ENCODE measurements around the gene TMEM200A. TPM values are rescaled to one million over a fixed set of nuclear protein-coding genes. Genes with fewer than 3 reads are reported as not detected.
"Not testable (repeated sequence)": the region's sequence is repeated elsewhere in the genome, so short reads cannot be mapped to it uniquely, and the experiment has no call there.

The TMEM200A gene
- total RNA-seq (2014; rRNA removed; shearing (Covaris generic)), result 21.3 and 23.2 TPM in 2 replicates
- polyA plus RNA-seq (2015; cell fraction: cytosol; rRNA removed), result 23.6 and 32.6 TPM in 2 replicates
- polyA plus RNA-seq (2015; cell fraction: nucleus; rRNA removed), result 27.9 and 32.1 TPM in 2 replicates

GRCh38 chr6:130365166-130366106 lies at the start of gene TMEM200A:
TSS of gene TMEM200A (plus strand) at chr6:130366017. CDS start at chr6:130440423, 74,406 bp downstream.
- peak; percentile 78 for DNase-seq (ENCODE audit: low read depth)

GRCh38 chr6:130320908-130321307 lies 44.9 kb upstream of the TMEM200A start:
- DNase-seq (ENCODE audit: low read depth), result no peak

DNA sequence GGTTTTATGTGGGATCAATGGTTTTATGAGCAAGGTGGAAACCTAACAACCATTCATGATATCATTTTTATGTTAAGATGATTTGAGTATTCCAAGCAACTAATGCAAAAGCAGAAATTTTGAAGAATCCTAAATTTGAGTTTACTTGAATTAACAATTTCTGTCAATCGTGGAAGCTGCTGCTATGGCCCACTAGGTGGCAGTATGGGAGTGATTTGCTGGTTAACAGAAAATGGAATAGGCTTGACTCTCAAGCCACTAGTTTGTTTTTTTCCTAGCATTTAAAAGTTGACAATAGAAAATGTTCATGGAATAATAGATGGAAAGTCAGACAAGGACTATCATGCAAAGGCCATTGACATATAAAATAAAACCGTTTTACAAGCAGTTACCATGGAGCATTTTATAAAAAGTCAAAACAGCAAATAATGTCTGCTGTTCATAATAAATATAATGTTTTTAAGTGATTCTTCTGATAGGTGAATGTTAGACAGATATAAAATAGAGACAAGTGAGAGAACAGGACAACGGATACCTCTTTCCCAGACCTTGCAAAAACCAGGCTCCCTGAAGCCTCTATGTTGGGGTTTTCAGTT lies 43.0 kb upstream of the TMEM200A start:
- peak; percentile 45 for DNase-seq (ENCODE audit: low read depth)

DNA sequence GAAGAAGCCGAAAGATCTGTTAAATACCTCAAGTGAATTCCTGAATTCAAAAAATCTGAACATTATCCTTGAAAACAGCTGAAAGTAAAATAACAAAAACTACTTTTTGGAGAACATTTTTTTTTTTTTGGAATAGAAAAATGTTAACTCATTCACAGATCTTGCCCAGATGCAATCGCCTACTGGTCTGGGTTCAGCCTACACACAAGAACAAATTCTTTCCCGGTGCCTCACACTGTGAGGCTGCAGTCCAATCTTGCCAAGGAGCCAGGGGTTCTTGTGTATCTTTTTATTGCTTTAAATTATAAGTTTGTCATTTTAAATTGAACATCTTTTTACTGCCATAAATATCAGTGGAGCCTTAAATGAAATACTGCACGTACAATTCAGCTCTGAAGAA lies 41.2 kb upstream of the TMEM200A start:
- no peak for DNase-seq (ENCODE audit: low read depth)

DNA sequence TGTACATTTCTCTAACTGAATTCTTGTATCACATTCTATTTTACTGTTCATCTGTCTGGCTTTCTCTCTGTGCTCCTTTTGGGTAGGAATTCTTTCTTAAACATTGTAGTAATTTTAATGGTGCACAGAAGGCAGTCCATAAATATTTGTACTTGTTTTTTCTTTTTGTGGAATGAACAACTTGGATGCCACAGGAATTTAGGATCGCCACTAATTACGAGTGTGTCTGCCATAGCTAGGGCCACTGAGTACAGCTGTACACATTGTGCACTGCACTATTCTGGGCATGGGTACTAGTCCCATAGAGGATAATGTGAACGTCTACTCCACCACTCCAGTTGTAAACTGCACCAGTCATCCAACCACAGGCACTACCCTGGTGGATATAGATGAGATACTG lies 39.3 kb upstream of the TMEM200A start:
- no peak for DNase-seq (ENCODE audit: low read depth)

GRCh38 chr6:130337534-130337933 lies 28.3 kb upstream of the TMEM200A start:
- DNase-seq (ENCODE audit: low read depth), result no peak

GRCh38 chr6:130346324-130346723 lies 19.5 kb upstream of the TMEM200A start:
- not testable (repeated sequence) for DNase-seq (ENCODE audit: low read depth)

- DNase-seq (ENCODE audit: low read depth), result no peak
Measured at GRCh38 chr6:130354322-130354721, 11.5 kb upstream of the TMEM200A start.

DNA sequence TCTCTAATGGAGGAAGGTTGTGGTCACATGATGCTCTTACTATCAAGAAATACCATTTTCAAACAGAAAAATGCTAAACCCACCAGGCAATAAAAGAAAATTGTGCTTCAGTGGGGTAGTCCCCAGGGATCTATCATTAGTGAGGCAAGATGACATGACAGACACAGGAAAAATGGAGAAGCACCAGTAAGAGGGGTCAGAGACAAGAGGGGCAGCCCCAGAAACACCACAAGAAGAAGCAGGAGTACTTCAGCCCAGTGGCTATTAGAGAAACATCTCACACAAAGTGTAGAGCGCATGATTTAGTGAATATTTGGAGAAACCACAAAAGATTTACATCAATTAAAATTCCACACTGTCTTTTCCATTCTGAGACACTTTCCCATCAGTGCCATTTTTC lies 10.2 kb upstream of the TMEM200A start:
- no peak for DNase-seq (ENCODE audit: low read depth)

- no peak for DNase-seq (ENCODE audit: low read depth)
Measured at GRCh38 chr6:130357436-130357835, 8.4 kb upstream of the TMEM200A start.

DNA sequence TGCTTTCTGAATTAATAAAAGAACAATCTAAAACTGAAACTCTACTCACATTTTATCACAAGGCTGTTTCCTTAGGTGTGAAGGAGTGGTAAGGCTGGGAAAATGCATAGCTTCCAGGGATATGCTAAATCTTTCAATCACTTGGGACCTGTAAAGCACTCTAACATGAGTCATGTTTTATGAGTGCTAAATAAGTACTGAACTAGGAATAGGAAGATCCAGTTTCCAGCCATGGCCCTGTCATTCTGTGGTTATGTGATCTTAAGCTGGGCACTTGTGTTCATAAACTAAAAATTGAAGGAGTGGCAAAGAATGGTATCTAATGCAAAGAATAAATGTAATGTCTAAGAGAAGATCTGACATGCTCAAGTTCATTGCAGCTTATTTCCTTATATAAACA lies 6.1 kb upstream of the TMEM200A start:
- DNase-seq (ENCODE audit: low read depth), result peak; percentile 48

GRCh38 chr6:130362128-130362527 lies 3.7 kb upstream of the TMEM200A start:
- DNase-seq (ENCODE audit: low read depth), result no peak

- peak; percentile 48 for DNase-seq (ENCODE audit: low read depth)
Measured at GRCh38 chr6:130364224-130364780, 1.5 kb upstream of the TMEM200A start.

GRCh38 chr6:130366107-130367005 lies 539 bp downstream of the TMEM200A start:
- peak; percentile 74 for DNase-seq (ENCODE audit: low read depth)

- DNase-seq (ENCODE audit: low read depth), result no peak
Measured at GRCh38 chr6:130367767-130368166, 1.9 kb downstream of the TMEM200A start.

DNA sequence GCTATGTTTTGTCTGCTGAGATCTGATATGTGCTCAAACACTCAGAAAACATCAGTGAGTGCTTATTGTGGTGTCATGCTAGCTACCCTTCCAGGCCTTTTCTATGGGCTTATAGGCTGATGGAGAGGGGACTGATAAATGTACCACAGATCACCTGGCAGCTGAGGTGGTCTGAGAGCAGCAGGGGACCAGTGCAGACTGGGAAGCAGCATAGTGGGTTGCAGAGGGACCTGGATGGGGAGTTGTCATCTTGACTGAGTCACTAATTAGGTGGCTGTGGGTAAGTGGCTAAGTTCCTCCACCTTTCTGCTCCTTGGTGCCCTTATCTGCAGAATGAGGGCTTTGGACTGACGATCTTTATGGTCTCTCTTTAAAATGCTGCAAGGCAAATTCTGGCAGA lies 2.8 kb downstream of the TMEM200A start:
- peak; percentile 5 for DNase-seq (ENCODE audit: low read depth)

- DNase-seq (ENCODE audit: low read depth), result no peak
Measured at GRCh38 chr6:130369831-130370230, 4.0 kb downstream of the TMEM200A start.

- no peak for DNase-seq (ENCODE audit: low read depth)
Measured at GRCh38 chr6:130371921-130372420, 6.2 kb downstream of the TMEM200A start.

DNA sequence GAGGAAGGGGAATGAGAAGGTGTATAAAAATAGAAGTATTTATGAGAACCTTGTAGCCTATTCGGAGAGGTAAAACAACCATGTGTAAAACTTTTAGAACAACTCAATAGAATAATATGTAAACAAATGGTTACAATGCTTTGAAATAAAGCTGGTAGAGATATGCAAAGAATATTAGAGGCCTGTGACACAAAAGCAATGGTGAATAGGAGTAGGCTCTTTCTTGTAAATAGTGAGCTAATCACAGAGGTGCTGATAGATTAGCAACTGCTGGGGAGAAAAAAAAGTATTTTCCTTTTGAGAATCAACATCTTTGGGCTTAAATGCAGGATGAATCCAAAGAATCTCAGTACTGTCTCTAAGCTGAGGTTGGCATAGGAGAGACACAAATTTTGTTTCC lies 7.0 kb downstream of the TMEM200A start:
- DNase-seq (ENCODE audit: low read depth), result no peak

GRCh38 chr6:130373992-130374391 lies 8.2 kb downstream of the TMEM200A start:
- no peak for DNase-seq (ENCODE audit: low read depth)

DNA sequence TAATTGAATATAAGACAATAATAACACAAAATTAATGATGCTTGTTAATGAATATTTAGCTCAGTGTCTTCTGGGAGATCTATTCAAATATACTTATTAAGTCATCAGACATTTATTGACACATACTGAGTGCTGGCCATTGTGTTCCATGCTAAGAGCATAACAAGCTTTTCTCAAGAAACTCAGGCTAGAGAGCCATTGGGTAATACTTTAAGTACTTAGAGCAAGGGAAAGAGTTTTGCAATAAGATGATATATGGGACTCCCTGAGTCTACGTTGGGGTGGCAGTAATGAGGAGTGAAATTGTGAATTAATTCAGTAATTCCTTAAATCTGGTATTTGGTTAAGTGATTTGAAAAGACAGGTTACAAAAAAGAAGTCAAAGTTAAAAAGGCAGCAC lies 11.1 kb downstream of the TMEM200A start:
- DNase-seq (ENCODE audit: low read depth), result no peak

All from HT1080 (cell line).